ACC112 (cell line): ENCODE measurements around the gene NEK7.
A peak's percentile ranks its signal among the peaks of the same experiment; 100 is the strongest.
"Not testable (repeated sequence)": the region's sequence is repeated elsewhere in the genome, so short reads cannot be mapped to it uniquely, and the experiment has no call there.

Source experiments
- H2AFZ ChIP-seq: fragments of 200-600 bp; sonication (generic); one replicate; pipeline ENCODE4 v1.6.0; 2017; ENCODE audit warnings: antibody characterized with exemption, low read length; ENCODE audit not compliant: unreplicated experiment
- H3K27ac ChIP-seq: fragments of 200-600 bp; sonication (generic); 2 replicates; pipeline ENCODE4 v1.5.1; 2014; ENCODE audit warnings: low read depth, mild to moderate bottlenecking, antibody characterized with exemption, low read length, moderate library complexity
- H3K27me3 ChIP-seq: fragments of 200-600 bp; sonication (generic); 2 replicates; pipeline ENCODE4 v1.6.1; 2014; ENCODE audit warnings: mild to moderate bottlenecking, antibody characterized with exemption, low read length, moderate library complexity, mixed read lengths; ENCODE audit not compliant: insufficient read depth
- H3K36me3 ChIP-seq: fragments of 200-600 bp; sonication (generic); 2 replicates; pipeline ENCODE4 v1.6.1; 2016; ENCODE audit warnings: mild to moderate bottlenecking, antibody characterized with exemption, low read length, moderate library complexity, mixed read lengths; ENCODE audit not compliant: insufficient read depth
- H3K4me1 ChIP-seq: fragments of 200-600 bp; sonication (generic); one replicate; pipeline ENCODE4 v1.6.1; 2016; ENCODE audit warnings: low read length, mixed read lengths; ENCODE audit not compliant: insufficient read depth, unreplicated experiment, control insufficient read depth
- H3K4me3 ChIP-seq: fragments of 200-600 bp; sonication (generic); 2 replicates; pipeline ENCODE4 v1.5.1; 2014; ENCODE audit warnings: mild to moderate bottlenecking, low read depth, low read length
- H3K79me2 ChIP-seq: fragments of 200-600 bp; sonication (generic); one replicate; pipeline ENCODE4 v1.6.0; 2016; ENCODE audit warnings: low read length; ENCODE audit not compliant: control insufficient read depth, unreplicated experiment, insufficient read depth

Gene NEK7

GRCh38 chr1:198121056-198121826 is 35.6 kb upstream of the NEK7 start:
- Histone ChIP-seq H3K79me2 (no peaks in the 10 kb centered on the region), H3K4me3 (no peak overlapping the region), H3K27ac (peak overlapping the region; percentile 81), H3K27me3 (no peaks in the 10 kb centered on the region), H2AFZ (peak overlapping the region; percentile 36), H3K36me3 (no peaks in the 10 kb centered on the region), H3K4me1 (peaks cover 89% of the 10 kb centered on the region)

- Histone ChIP-seq H3K27me3 (no peaks in the 10 kb centered on the region), H3K4me1 (peaks cover 86% of the 10 kb centered on the region), H3K79me2 (no peaks in the 10 kb centered on the region), H3K4me3 (peak overlapping the region; percentile 34), H3K27ac (peak overlapping the region; percentile 81), H2AFZ (peak overlapping the region; percentile 71), H3K36me3 (no peaks in the 10 kb centered on the region)
Measured at GRCh38 chr1:198122693-198123092, 34.1 kb upstream of the NEK7 start.

- no peaks in the 10 kb centered on the region for H3K36me3 ChIP-seq
- peak overlapping the region; percentile 71 for H2AFZ ChIP-seq
- H3K27ac ChIP-seq, result peak overlapping the region; percentile 81
- H3K4me1 ChIP-seq, result peaks cover 82% of the 10 kb centered on the region
- H3K4me3 ChIP-seq, result peak overlapping the region; percentile 34
- no peaks in the 10 kb centered on the region for H3K27me3 ChIP-seq
- no peaks in the 10 kb centered on the region for H3K79me2 ChIP-seq
Measured at GRCh38 chr1:198123133-198123532, 33.7 kb upstream of the NEK7 start.

- Histone ChIP-seq H3K36me3 (no peaks in the 10 kb centered on the region), H3K27ac (peak overlapping the region; percentile 81), H2AFZ (peak overlapping the region; percentile 58), H3K27me3 (no peaks in the 10 kb centered on the region), H3K4me3 (no peak overlapping the region), H3K4me1 (peaks cover 75% of the 10 kb centered on the region), H3K79me2 (no peaks in the 10 kb centered on the region)
Measured at GRCh38 chr1:198124673-198125072, 32.1 kb upstream of the NEK7 start.

GRCh38 chr1:198125995-198126735 is 30.6 kb upstream of the NEK7 start:
- H3K4me1 ChIP-seq, result peaks cover 60% of the 10 kb centered on the region
- no peaks in the 10 kb centered on the region for H3K79me2 ChIP-seq
- no peaks in the 10 kb centered on the region for H3K27me3 ChIP-seq
- peak overlapping the region; percentile 81 for H3K27ac ChIP-seq
- H3K36me3 ChIP-seq, result no peaks in the 10 kb centered on the region
- H3K4me3 ChIP-seq, result no peak overlapping the region
- peak overlapping the region; percentile 18 for H2AFZ ChIP-seq

GRCh38 chr1:198128533-198128932 is 28.3 kb upstream of the NEK7 start:
- H3K36me3 ChIP-seq, result no peaks in the 10 kb centered on the region
- H3K27me3 ChIP-seq, result no peaks in the 10 kb centered on the region
- H3K27ac ChIP-seq, result no peak overlapping the region
- peak overlapping the region; percentile 30 for H2AFZ ChIP-seq
- H3K4me3 ChIP-seq, result no peak overlapping the region
- H3K4me1 ChIP-seq, result peaks cover 43% of the 10 kb centered on the region
- H3K79me2 ChIP-seq, result no peaks in the 10 kb centered on the region

GRCh38 chr1:198130053-198130452 is 26.7 kb upstream of the NEK7 start:
- not testable (repeated sequence) for H2AFZ ChIP-seq, H3K4me3 ChIP-seq, H3K27ac ChIP-seq, H3K27me3 ChIP-seq, H3K36me3 ChIP-seq, H3K79me2 ChIP-seq
- H3K4me1 ChIP-seq, result peaks cover 30% of the 10 kb centered on the region

- Histone ChIP-seq H3K27me3 (no peaks in the 10 kb centered on the region), H3K4me1 (peaks cover 10% of the 10 kb centered on the region), H3K4me3 (no peak overlapping the region), H3K36me3 (no peaks in the 10 kb centered on the region), H3K79me2 (no peaks in the 10 kb centered on the region), H3K27ac (no peak overlapping the region), H2AFZ (no peak overlapping the region)
Measured at GRCh38 chr1:198132060-198132781, 24.6 kb upstream of the NEK7 start.

GRCh38 chr1:198134252-198134651 is 22.5 kb upstream of the NEK7 start:
- Histone ChIP-seq H3K27me3 (no peaks in the 10 kb centered on the region), H3K4me1 (no peaks in the 10 kb centered on the region), H3K4me3 (no peak overlapping the region), H3K79me2 (no peaks in the 10 kb centered on the region), H3K27ac (no peak overlapping the region), H3K36me3 (no peaks in the 10 kb centered on the region), H2AFZ (no peak overlapping the region)

GRCh38 chr1:198135366-198135765 is 21.4 kb upstream of the NEK7 start:
- H3K27me3 ChIP-seq, result no peaks in the 10 kb centered on the region
- no peak overlapping the region for H2AFZ ChIP-seq
- no peaks in the 10 kb centered on the region for H3K4me1 ChIP-seq
- no peak overlapping the region for H3K4me3 ChIP-seq
- H3K27ac ChIP-seq, result no peak overlapping the region
- H3K36me3 ChIP-seq, result no peaks in the 10 kb centered on the region
- no peaks in the 10 kb centered on the region for H3K79me2 ChIP-seq
